ENCODE data around the gene CLDND2.
"Not testable (repeated sequence)": the region's sequence is repeated elsewhere in the genome, so short reads cannot be mapped to it uniquely, and the experiment has no call there.

The CLDND2 gene, protein sequence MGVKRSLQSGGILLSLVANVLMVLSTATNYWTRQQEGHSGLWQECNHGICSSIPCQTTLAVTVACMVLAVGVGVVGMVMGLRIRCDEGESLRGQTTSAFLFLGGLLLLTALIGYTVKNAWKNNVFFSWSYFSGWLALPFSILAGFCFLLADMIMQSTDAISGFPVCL

DNA sequence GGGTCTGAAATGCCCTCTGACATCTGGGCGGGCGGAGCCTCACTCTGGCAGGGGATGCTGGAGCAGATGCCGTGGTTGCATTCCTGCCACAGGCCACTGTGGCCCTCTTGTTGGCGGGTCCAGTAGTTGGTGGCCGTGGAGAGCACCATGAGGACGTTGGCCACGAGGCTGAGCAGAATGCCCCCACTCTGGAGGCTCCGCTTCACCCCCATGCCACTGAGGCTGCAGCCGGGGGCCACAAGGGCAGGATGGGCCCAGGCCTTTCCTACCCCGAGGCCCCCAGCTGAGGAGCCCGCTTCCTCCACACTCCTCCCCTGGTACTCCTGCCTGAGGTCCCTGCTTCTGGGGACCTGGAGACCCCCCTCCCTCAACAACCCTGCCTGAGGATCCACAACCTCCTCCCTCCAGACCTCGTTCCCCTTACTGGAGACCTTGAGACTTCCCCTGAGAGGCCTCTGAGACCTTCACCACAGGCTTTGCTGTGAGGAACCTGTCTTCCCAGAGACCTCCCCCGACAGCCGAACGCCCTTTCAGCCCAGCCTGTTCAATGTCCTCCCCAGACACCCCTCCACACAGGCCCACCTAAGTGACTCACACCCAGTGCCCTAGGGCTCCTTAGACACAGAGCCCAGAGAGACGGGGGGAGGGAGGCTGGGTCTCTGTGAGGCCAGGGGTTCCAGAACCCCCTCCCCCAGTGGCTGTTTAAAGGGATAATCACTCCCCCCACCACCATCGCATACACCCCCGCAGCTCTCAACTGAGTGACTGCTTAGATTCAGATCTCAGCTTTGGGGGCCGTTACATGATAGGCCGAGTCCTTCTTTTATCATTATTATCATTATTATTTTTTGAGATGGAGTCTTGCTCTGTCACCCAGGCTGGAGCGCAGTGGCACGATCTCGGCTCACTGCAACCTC lies at the start of gene CLDND2:
Gene CLDND2 (minus strand): TSS at position 638 of the 917 bp plus-strand sequence. CDS start 426 bp downstream, at position 212.
- Mint-ChIP-seq H3K27ac (peak within 1 kb of the TSS; percentile 91), H3K9me3 (no peaks in the 10 kb centered on the region), H3K4me1 (peaks cover 74% of the 10 kb centered on the region), H3K4me3 (peak within 1 kb of the TSS; percentile 100), H3K27me3 (no peaks in the 10 kb centered on the region), H3K36me3 (no peaks in the 10 kb centered on the region)

DNA sequence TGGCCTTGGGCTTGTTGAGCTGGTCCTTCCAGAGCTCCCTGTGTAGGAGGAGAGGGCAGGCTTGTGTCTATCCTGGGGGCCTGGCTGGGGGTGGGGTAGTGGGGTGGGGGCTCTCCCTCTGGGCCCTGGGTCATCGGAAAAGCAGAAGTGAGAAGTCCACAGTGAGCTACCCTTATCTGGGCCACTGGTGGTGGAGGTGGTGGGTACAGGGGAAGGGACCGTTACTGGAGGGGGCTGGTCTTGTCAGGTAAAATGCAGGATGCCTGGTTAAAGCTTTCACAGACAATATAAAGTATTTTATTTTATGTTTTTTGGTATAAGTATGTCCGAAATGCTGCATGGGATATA lies 49.0 kb upstream of the CLDND2 start:
- Mint-ChIP-seq H3K36me3 (no peaks in the 10 kb centered on the region), H3K4me3 (no peak overlapping the region), H3K4me1 (peaks cover 9% of the 10 kb centered on the region), H3K27ac (no peak overlapping the region), H3K27me3 (peaks cover 11% of the 10 kb centered on the region), H3K9me3 (no peaks in the 10 kb centered on the region)

DNA sequence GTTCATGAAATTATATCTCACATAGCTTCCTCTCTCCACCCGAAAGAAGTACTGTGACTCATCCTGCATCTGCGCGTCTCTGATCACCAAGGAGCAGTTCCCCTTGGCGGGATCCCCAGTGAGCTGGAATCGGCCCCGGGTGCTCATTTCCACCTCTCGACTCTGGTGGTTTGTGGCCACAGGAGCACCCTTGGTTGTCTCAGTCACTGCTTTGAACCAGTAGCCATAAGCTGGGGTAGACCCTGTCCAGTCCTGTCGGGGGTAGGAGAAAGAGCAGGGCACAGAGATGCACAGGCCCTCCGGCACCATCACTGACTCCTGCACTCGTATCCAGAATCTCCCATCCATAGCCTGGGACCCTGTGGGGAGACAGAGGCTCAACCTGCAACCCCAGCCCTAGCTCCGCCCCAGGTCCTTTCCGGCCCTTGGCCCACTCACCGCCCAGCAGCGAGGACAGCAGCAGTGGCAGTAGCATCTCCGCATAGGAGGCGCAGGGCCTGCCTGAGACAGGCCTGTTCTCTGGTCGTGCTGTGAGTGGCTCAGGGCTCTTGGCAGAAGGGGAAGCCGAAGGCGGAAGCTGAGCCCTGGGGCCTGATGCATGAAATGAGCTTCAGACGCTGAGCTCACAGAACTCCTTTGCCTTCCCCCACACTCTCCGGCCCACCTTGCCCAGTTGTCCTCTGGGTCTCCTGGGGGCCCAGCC lies 48.5 kb upstream of the CLDND2 start, which contains the start of gene SIGLEC10:
Gene SIGLEC10 (minus strand): TSS at position 536 of the 703 bp plus-strand sequence. CDS start 61 bp downstream, at position 475.
- H3K9me3 Mint-ChIP-seq, result no peaks in the 10 kb centered on the region
- H3K27ac Mint-ChIP-seq, result no peak within 1 kb of the TSS
- H3K4me3 Mint-ChIP-seq, result no peak within 1 kb of the TSS
- no peaks in the 10 kb centered on the region for H3K36me3 Mint-ChIP-seq
- peaks cover 6% of the 10 kb centered on the region for H3K4me1 Mint-ChIP-seq
- H3K27me3 Mint-ChIP-seq, result peaks cover 11% of the 10 kb centered on the region

DNA sequence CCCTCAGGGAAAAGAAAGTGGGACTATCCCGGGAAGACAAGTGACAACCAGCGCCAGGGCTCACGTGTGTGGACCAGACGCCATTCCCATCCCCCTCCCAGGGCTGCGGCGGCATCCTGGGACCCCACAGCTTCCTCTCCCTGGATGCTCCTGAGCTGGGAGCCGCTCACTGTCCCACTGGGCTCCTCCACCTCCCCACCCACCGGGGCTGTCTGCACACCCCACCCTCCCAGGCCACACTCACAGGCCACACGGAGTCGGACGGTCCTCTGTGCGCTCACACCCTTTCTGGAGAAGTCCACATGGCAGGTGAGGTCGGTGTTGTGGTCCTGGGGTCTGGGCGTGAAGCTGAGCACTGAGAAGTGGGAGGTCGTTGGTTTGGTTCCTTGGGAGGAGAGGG lies 47.6 kb upstream of the CLDND2 start:
- not testable (repeated sequence) for H3K36me3 Mint-ChIP-seq

DNA sequence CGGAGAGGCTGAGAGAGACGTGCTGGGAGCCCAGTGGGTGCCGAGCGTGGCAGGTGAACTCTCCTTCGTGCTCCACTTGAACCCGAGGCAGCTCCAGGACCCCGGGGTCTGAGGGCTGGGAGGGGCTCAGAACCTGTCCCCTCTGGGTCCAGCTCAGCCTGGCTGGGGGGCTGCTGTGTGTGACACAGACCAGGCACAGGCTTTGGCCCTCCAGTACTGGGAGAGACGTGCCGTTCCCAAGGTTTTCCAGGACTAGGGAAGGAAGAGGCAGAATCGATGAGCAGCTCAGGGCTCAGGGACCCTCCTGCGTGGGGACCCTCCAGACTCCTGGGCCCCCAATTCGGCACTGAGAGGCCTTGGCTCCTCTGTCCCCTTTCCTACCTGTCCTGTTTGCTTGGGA lies 46.4 kb upstream of the CLDND2 start:
- no peaks in the 10 kb centered on the region for H3K9me3 Mint-ChIP-seq
- H3K4me1 Mint-ChIP-seq, result peaks cover 6% of the 10 kb centered on the region
- no peak overlapping the region for H3K4me3 Mint-ChIP-seq
- H3K36me3 Mint-ChIP-seq, result no peaks in the 10 kb centered on the region
- H3K27me3 Mint-ChIP-seq, result peaks cover 5% of the 10 kb centered on the region
- H3K27ac Mint-ChIP-seq, result no peak overlapping the region

More for the DNA sequence above, 47.6 kb upstream of the CLDND2 start:
- not testable (repeated sequence) for H3K4me3 Mint-ChIP-seq, H3K27me3 Mint-ChIP-seq, H3K9me3 Mint-ChIP-seq, H3K4me1 Mint-ChIP-seq, H3K27ac Mint-ChIP-seq

DNA sequence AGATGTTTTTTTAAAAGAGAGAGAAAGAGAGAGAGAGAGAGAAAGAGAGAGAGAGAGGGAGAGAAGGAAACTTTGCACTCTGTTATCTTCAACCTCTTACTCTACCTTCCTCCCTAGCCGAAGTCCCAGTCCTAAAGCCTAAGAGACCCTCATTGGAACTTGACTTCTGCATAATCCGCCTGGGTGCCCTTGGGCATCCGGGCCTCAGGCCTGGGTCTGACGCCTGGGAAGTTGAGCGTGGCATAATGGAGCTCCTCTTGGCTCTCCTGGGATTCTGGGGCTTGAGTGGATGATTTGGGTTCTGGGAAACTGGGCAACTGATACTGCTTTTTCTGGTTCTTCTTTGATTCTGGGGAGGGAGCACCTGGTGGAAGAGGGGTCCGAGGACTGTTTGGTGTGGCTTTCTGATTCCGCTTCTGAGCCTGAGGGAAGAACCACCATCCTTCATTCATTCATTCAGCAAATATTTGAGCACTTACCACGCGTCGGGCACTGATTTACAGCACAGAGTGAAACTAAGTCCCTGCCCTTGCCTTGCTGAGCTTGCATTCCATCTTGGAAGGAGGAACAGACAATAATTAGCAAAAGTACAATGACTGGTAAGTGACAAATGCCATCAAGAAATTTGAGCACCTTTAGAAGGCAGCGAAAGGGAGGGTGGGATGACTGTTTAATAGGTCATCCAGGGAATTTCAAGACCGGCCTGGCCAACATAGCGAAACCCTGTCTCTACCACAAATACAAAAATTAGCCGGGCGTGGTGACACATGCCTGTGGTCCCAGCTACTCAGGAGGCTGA lies 42.3 kb upstream of the CLDND2 start:
- H3K36me3 Mint-ChIP-seq, result no peaks in the 10 kb centered on the region
- no peaks in the 10 kb centered on the region for H3K9me3 Mint-ChIP-seq
- H3K27ac Mint-ChIP-seq, result no peak overlapping the region
- no peaks in the 10 kb centered on the region for H3K4me1 Mint-ChIP-seq
- peaks cover 6% of the 10 kb centered on the region for H3K27me3 Mint-ChIP-seq
- no peak overlapping the region for H3K4me3 Mint-ChIP-seq

DNA sequence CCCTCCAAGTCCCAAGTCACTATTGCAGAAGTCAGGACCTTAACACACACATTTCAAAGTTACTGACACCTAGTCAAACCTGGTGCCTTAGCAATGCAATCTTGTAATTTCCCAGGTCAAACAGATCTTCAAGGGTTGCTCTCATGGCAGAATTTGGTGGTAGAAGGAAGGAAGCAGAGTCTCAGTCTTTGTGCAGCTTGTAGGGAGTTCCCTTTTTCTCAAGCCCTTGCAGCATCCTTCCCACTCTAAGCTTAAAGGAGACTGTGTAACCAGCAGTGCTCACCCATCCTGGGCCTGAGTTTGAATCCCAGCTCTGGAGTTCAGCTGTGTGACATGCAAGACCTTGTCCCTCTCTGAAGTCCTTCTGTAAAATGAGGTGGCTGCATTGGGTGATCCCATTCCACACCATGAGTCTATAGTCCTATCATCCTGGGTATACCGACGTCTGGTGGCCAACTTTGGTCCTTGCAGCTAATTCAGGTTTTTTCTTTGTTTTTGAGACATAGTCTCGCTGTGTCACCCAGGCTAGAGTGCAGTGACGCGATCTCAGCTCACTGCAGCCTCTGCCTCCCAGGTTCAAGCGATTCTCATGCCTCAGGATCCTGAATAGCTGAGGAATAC lies 38.8 kb upstream of the CLDND2 start:
- peaks cover 7% of the 10 kb centered on the region for H3K27me3 Mint-ChIP-seq
- no peaks in the 10 kb centered on the region for H3K4me1 Mint-ChIP-seq
- H3K36me3 Mint-ChIP-seq, result peaks cover 5% of the 10 kb centered on the region
- peaks cover 10% of the 10 kb centered on the region for H3K9me3 Mint-ChIP-seq
- H3K27ac Mint-ChIP-seq, result no peak overlapping the region
- no peak overlapping the region for H3K4me3 Mint-ChIP-seq

DNA sequence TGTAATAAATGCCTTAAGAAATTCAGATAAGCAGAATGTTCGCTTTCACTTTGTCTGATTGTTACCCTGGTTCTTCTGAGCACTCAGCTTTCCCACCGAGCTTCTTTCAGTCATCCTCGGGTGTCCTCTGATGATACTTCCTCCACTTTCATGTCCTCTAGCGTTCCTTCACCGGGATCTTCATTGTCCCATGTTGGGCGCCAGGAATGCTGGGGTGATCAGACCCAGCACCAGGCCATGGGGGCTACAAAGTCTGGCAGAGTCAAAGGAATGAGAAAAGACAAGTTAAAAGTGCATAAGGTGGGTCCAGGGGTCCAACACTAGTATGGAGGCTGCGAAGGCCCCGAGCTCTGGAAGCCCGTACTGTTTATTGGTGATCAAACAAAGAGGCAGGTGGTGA lies 33.3 kb upstream of the CLDND2 start:
- Mint-ChIP-seq H3K27me3 (peaks cover 4% of the 10 kb centered on the region), H3K36me3 (peaks cover 13% of the 10 kb centered on the region), H3K4me1 (peaks cover 3% of the 10 kb centered on the region), H3K9me3 (peaks cover 18% of the 10 kb centered on the region), H3K27ac (no peak overlapping the region), H3K4me3 (no peak overlapping the region)

DNA sequence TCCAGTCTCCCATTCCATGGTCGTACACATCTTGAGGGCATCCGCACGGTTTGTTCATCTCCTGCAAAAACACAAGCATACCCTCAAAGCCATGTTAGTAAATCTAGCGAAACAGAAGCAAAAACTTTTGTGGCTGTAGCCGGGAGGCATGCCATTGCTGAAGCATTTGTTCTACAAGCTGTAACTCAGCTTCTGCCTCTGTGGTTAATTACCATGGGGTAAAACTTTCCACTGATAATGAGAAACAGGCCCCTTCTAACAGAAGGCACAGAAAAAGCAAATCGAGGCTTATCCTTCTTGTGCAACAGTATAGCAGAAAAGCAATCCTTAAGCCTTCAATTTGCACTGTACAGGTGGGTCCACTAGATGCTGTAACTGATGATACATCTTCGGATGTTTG lies 31.1 kb upstream of the CLDND2 start:
- peaks cover 13% of the 10 kb centered on the region for H3K36me3 Mint-ChIP-seq
- H3K9me3 Mint-ChIP-seq, result peaks cover 18% of the 10 kb centered on the region
- not testable (repeated sequence) for H3K4me3 Mint-ChIP-seq, H3K4me1 Mint-ChIP-seq, H3K27me3 Mint-ChIP-seq, H3K27ac Mint-ChIP-seq

DNA sequence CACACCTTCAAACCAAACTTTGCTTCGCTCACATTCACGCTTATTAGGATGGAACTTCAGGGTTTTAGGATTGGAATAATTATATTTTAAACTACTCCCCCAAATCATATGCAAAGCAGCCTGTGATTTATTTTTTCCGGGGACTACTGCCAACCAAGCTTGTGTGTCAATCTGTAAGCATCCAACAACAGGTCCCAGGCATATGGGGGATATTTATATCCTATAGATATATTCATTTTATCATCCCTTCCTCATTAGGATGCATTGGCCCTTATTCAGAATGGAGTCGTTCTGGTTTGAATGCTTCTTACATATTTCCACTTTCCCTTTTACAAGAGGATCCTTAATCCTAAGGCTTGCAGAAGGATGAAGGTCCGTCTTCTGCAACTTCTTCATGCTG lies 30.4 kb upstream of the CLDND2 start:
- Mint-ChIP-seq H3K27me3 (peaks cover 2% of the 10 kb centered on the region), H3K4me3 (no peak overlapping the region), H3K9me3 (peaks cover 18% of the 10 kb centered on the region), H3K27ac (no peak overlapping the region), H3K36me3 (peaks cover 13% of the 10 kb centered on the region), H3K4me1 (peaks cover 11% of the 10 kb centered on the region)

DNA sequence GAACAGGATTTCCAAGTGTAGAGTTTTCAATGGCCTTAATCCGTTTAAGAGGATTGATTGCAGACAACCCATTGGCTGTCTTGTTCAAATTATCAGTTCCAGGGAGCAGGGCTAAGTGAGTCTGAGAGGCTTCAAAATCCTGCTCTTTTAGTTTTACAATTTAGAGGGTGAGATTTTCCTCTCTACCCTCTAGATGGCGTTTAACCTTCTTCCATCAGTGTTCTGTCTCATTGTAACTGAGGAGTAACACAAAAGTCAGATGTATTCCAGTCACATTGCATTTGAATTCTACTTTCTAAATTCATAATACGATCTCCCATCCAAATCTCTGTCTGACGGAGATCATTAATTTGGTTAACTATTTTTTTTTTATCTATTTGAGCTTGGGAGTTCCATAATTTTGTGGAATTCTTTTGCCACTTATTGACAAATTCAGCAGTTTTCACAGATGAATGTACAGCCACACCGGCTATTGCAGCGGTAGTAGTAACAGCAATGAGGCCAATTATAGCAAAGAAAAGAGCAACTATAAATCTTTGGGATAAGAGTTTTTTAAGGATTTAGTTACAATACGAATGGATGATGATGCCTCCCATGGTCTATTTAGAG lies 29.4 kb upstream of the CLDND2 start:
- H3K4me1 Mint-ChIP-seq, result peaks cover 17% of the 10 kb centered on the region
- no peak overlapping the region for H3K27ac Mint-ChIP-seq
- no peak overlapping the region for H3K4me3 Mint-ChIP-seq
- no peaks in the 10 kb centered on the region for H3K27me3 Mint-ChIP-seq
- H3K36me3 Mint-ChIP-seq, result peaks cover 10% of the 10 kb centered on the region
- peaks cover 13% of the 10 kb centered on the region for H3K9me3 Mint-ChIP-seq

DNA sequence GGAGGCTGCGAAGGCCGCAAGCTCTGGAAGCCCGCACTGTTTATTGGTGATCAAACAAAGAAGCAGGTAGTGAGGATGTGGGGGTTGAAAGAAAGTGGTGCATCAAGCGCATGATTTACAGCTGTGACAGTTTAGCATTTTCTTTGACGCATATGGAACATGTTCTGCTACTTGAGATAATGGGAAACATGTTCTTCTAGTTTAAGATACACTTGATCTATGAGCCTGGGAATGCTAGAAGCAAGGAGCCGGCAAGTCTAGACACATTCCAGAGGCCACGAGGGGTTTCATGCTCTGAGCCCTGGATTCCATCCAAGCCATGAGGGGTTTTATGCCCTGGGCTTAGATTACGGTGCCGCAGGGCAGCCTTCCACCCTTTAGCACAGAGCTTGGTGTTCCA lies 28.6 kb upstream of the CLDND2 start:
- H3K4me3 Mint-ChIP-seq, H3K36me3 Mint-ChIP-seq, H3K27ac Mint-ChIP-seq, H3K9me3 Mint-ChIP-seq, H3K27me3 Mint-ChIP-seq: not testable (repeated sequence)
- peaks cover 21% of the 10 kb centered on the region for H3K4me1 Mint-ChIP-seq

DNA sequence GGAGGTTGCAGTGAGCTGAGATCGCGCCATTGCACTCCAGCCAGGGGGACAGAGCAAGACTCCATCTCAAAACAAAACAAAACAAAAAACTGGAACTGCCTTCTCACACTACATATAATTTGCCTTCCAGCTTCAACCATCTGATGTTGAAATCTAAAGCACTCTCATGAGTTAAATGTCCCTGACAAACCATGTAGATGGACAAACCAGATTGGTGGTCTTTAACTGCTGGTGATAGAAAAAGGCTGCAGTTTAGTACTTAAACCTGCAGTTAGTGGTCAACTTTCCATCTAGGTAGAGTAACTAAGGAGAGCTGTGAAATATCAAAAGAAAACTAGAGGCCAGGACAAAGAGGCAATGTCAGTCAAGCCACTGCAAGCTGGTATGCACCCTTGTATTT lies 27.4 kb upstream of the CLDND2 start:
- Mint-ChIP-seq H3K9me3 (no peaks in the 10 kb centered on the region), H3K36me3 (peaks cover 1% of the 10 kb centered on the region), H3K4me1 (peaks cover 25% of the 10 kb centered on the region), H3K27ac (no peak overlapping the region), H3K4me3 (no peak overlapping the region), H3K27me3 (no peaks in the 10 kb centered on the region)

DNA sequence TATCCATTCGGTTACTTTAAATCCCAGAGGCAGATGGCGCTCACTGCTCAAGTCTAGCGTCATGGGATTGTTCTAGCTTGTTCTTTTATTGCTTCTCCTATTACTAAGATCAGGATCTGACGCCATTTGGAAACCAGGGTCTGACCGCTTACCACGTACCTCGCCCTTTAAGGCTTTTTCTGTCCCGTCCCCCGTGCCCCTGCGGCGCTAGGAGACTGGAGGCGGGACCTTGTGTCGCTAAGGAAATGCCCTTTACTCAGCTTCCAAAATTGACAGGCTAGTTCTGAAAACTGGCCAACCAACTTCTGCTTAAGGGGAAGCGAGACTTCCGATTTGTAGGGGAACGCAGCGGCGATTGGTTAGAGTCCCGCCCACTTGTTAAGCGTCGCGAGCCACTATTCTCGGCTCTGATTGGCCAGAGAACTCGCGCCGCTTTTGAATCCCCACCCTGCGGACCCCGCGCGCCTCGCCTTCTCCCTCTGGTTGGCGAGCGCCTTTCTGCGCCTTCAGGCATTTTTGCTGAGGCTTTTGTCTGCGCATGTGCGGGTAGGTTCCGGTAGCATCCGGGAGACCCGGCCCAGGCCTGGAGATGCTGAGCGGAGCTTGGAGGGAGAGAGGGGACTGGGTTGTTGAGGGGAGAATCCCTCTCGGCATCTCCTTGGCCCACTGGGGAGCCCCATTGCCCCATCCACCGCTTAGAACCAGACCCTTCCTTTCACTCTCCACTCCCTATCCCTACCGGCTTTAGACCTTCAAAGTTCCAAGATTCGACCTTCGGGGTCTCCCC lies 25.4 kb upstream of the CLDND2 start:
- Mint-ChIP-seq H3K27ac (peak overlapping the region; percentile 85), H3K4me1 (peaks cover 27% of the 10 kb centered on the region), H3K36me3 (no peaks in the 10 kb centered on the region), H3K27me3 (no peaks in the 10 kb centered on the region), H3K4me3 (peak overlapping the region; percentile 88), H3K9me3 (no peaks in the 10 kb centered on the region)

All from activated naive CD4-positive, alpha-beta T cell treated with anti-CD3 and anti-CD28 coated beads, Interleukin-2, amount 50 U/mL, for 24 hours (primary cell).